C4-2B (cell line): ENCODE measurements around the gene AVL9.

Experiments
- H3K27ac ChIP-seq: fragments of 450-650 bp; 2 replicates; pipeline ENCODE4 v1.5.1; 2017
- CTCF ChIP-seq: fragments of 450-650 bp; conservative IDR thresholded peaks from 2 replicates; pipeline ENCODE4 v1.5.1; 2017; ENCODE audit warnings: mild to moderate bottlenecking
- ZFX ChIP-seq: fragments of 450-650 bp; IDR thresholded peaks from 2 replicates; pipeline ENCODE4 v1.6.1; 2017

AVL9 gene

GRCh38 chr7:32569388-32570289 lies 74.3 kb downstream of the AVL9 start:
- TF ChIP-seq ZFX (no peak), CTCF (no peak)
- H3K27ac ChIP-seq = no peak overlapping the region

DNA sequence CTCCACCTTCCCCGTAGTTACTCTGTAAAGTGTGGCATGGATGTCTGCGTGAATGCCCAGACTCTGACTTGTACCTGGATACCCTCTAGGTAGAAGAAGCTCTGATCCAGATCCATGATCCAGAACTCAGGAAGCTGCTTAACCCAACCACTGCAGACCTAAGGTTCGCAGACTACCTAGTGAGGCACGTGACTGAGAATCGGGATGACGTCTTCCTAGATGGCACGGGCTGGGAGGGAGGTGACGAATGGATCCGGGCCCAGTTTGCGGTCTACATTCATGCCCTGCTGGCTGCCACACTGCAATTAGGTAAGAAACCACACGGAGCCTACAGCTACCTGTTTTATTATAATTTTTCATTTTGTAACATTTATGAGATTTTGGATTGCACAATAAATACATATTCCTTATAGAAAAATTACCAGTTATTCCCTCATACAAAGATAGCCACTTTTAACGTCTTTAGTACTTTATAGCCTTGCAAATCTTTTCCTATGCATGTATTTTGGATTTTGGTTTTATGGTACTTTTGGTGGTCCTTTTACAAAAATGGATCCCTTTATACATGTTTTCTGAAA lies 77.9 kb downstream of the AVL9 start:
- TF ChIP-seq CTCF (no peak), ZFX (no peak)
- H3K27ac ChIP-seq = no peak overlapping the region

- no peak for TF ChIP-seq ZFX
- no peak for TF ChIP-seq CTCF
- H3K27ac ChIP-seq = no peak overlapping the region
These were observed 79.3 kb downstream of the AVL9 start for GRCh38 chr7:32574626-32575025.

DNA sequence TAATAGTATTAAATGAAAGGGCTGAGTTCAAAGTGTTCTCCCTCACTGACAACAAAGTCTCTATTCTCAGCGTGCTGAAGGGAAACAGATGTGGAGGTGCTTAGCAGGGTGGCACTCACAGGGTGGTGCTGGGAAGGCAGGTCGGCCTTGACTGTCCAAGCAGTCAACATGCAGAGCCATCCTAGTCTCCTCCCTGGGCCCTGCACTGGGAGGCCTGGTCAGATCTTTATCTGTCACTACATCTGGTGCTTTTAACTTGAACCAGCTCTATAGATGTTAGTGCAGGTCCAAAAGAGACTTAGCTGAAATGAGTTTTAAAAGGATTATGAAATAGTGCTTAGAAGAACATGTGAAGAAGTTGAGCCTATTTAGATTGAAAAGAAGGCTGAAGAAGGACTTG lies 82.1 kb downstream of the AVL9 start:
- no peak overlapping the region for H3K27ac ChIP-seq
- TF ChIP-seq CTCF = no peak
- no peak for TF ChIP-seq ZFX

DNA sequence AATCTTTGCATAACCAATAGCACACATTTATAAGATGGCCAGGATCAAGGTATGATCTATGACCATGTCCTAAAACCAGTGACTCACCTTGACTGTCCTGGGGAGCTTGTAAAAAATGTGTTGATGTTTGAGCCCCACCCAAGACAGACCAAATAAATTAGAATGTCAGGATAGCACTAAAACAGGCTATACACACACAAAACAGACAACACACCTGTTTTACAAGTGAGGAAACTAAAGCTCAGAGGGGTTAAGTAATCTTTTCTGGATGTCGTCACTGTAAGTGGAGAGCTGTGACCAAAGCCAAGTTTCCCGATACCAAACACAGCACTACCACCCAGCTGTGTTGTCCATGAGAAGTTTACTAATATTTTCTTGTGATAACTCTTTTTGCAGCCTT lies 84.5 kb downstream of the AVL9 start:
- TF ChIP-seq CTCF (no peak), ZFX (no peak)
- no peak overlapping the region for H3K27ac ChIP-seq

- H3K27ac ChIP-seq = no peak overlapping the region
- TF ChIP-seq CTCF (no peak), ZFX (no peak)
These were observed 85.4 kb downstream of the AVL9 start for GRCh38 chr7:32580646-32581045.

GRCh38 chr7:32582036-32582435 lies 86.7 kb downstream of the AVL9 start:
- no peak overlapping the region for H3K27ac ChIP-seq
- TF ChIP-seq CTCF (no peak), ZFX (no peak)
